HepG2 (cell line): Measurements from ENCODE around the gene TBC1D1. TPM values are rescaled to one million over a fixed set of nuclear protein-coding genes. Genes with fewer than 3 reads are reported as not detected.
A peak's percentile ranks its signal among the peaks of the same experiment; 100 is the strongest.

Experiments
- CC2D1A ChIP-seq: sonication (generic); formaldehyde crosslinking; IDR thresholded peaks from 2 replicates; pipeline ENCODE4 v1.8.1; 2023; ENCODE audit warnings: mild to moderate bottlenecking, missing genetic modification reagents
- GFI1 ChIP-seq: sonication (generic); formaldehyde crosslinking; IDR thresholded peaks from 2 replicates; pipeline ENCODE4 v1.5.0; 2020; ENCODE audit warnings: missing genetic modification reagents, mild to moderate bottlenecking, borderline replicate concordance
- GTF2F1 ChIP-seq: fragments of 150-350 bp; IDR thresholded peaks from 2 replicates; pipeline ENCODE4 v1.6.1; 2014; ENCODE audit warnings: low read length
- HNF4A ChIP-seq: sonication (generic); formaldehyde crosslinking; IDR thresholded peaks from 2 replicates; pipeline ENCODE4 v1.4.0; 2020; ENCODE audit warnings: missing genetic modification reagents
- JUND ChIP-seq: sonication (generic); formaldehyde crosslinking; IDR thresholded peaks from 2 replicates; pipeline ENCODE4 v1.8.0; 2022; ENCODE audit warnings: mild to moderate bottlenecking, missing genetic modification reagents
- MBNL3 ChIP-seq: fragments of 250-450 bp; sonication (Bioruptor Pico); conservative IDR thresholded peaks from 2 replicates; pipeline ENCODE4 v1.8.0; 2022; ENCODE audit warnings: mild to moderate bottlenecking, inconsistent platforms
- PCBP1 ChIP-seq: fragments of 200-400 bp; formaldehyde crosslinking; IDR thresholded peaks from 2 replicates; pipeline ENCODE4 v1.6.1; 2017; ENCODE audit warnings: mild to moderate bottlenecking, low read depth, low read length, borderline replicate concordance
- RFX5 ChIP-seq: IDR thresholded peaks from 2 replicates; pipeline ENCODE4 v1.6.1; 2011; ENCODE audit warnings: low read depth, low read length, improper control_type of control experiment
- SOX13 ChIP-seq, 3 experiments: fragments of 450-650 bp in 1 of 3; sonication (generic) in 1 of 3; formaldehyde crosslinking in 1 of 3; IDR thresholded peaks in 2 of 3; conservative IDR thresholded peaks in 1 of 3; 2 replicates each; pipeline versions ENCODE4 v1.5.0 to v1.6.1; 2016 to 2020; ENCODE audit warnings: antibody characterized with exemption in 1 of 3, mild to moderate bottlenecking in 1 of 3, missing compliant biosample characterization in 1 of 3, missing genetic modification reagents in 1 of 3, moderate library complexity in 1 of 3
- THAP9 ChIP-seq: sonication (generic); formaldehyde crosslinking; IDR thresholded peaks from 2 replicates; pipeline ENCODE4; 2020; ENCODE audit warnings: missing genetic modification reagents, mild to moderate bottlenecking, borderline replicate concordance
- ZBTB10 ChIP-seq: sonication (generic); formaldehyde crosslinking; IDR thresholded peaks from 2 replicates; pipeline ENCODE4 v1.4.0; 2020; ENCODE audit warnings: missing genetic modification reagents, borderline replicate concordance
- polyA plus RNA-seq, 8 experiments: library from polyadenylated mRNA; depleted of rRNA in 3 of 8; stranded (reverse) in 7 of 8; unstranded in 1 of 8; fragments of >200 nt; fragmentation: Illumina TruSeq in 4 of 8; extraction: Trizol in 4 of 8; gene quantifications; 2 replicates each; pipeline versions ENCODE4 v1.2.1 to v1.2.3, GENCODE V29; 2011 to 2016; ENCODE audit warnings: low read depth in 4 of 8, missing spikeins in 1 of 8, mixed read lengths in 1 of 8; ENCODE audit not compliant: insufficient read depth in 1 of 8
- total RNA-seq, 5 experiments: library from RNA; depleted of rRNA; stranded (reverse); fragments of >200 nt; fragmentation: Illumina TruSeq; extraction: Trizol; gene quantifications; 2 replicates each; pipeline ENCODE4 v1.2.3, GENCODE V29; 2016; ENCODE audit warnings: low read depth in 1 of 5
- TF ChIP-seq, protein P1 (sequence below): sonication (generic); formaldehyde crosslinking; IDR thresholded peaks from 2 replicates; pipeline ENCODE4 v1.4.0; 2020; ENCODE audit warnings: missing genetic modification reagents, borderline replicate concordance
- TF ChIP-seq, protein P2 (sequence below): sonication (generic); formaldehyde crosslinking; IDR thresholded peaks from 2 replicates; pipeline ENCODE4 v1.8.0; 2022; ENCODE audit warnings: mild to moderate bottlenecking, missing genetic modification reagents, moderate library complexity
- TF ChIP-seq, protein P3 (sequence below): sonication (generic); formaldehyde crosslinking; IDR thresholded peaks from 2 replicates; pipeline ENCODE4 v1.5.1; 2020; ENCODE audit warnings: mild to moderate bottlenecking, missing genetic modification reagents, borderline replicate concordance

Gene TBC1D1
- total and polyA plus RNA-seq, 2 of the 13 experiments (the other 11 are each of a cell fraction or from before 2014, with no cell fraction given), result 37.3 to 62.8 TPM

- no peak; the same call in 1 of the 2 replicates for TF ChIP-seq ZBTB10 (CRISPR knock-in tag)
- TF ChIP-seq HNF4A, result peak; percentile 98
- no peak for TF ChIP-seq RFX5
- peak; percentile 94 for TF ChIP-seq SOX13 (IDR thresholded peaks at IDR 0.05)
- peak in 1 of 2 experiments; percentile 96; a peak in 2 of 4 replicates for TF ChIP-seq SOX13 (CRISPR knock-in tag; conservative IDR thresholded peaks at IDR 0.05 in 1 of 2, IDR thresholded peaks at IDR 0.05 in 1 of 2)
- TF ChIP-seq, protein P1, sequence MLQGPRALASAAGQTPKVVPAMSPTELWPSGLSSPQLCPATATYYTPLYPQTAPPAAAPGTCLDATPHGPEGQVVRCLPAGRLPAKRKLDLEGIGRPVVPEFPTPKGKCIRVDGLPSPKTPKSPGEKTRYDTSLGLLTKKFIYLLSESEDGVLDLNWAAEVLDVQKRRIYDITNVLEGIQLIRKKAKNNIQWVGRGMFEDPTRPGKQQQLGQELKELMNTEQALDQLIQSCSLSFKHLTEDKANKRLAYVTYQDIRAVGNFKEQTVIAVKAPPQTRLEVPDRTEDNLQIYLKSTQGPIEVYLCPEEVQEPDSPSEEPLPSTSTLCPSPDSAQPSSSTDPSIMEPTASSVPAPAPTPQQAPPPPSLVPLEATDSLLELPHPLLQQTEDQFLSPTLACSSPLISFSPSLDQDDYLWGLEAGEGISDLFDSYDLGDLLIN (CRISPR knock-in tag), result no peak
- TF ChIP-seq, protein P2, sequence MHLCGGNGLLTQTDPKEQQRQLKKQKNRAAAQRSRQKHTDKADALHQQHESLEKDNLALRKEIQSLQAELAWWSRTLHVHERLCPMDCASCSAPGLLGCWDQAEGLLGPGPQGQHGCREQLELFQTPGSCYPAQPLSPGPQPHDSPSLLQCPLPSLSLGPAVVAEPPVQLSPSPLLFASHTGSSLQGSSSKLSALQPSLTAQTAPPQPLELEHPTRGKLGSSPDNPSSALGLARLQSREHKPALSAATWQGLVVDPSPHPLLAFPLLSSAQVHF (CRISPR knock-in tag), result no peak
- no peak for TF ChIP-seq GTF2F1
- no peak for TF ChIP-seq PCBP1
- TF ChIP-seq MBNL3 (CRISPR knock-in tag), result no peak
- TF ChIP-seq, protein P3, sequence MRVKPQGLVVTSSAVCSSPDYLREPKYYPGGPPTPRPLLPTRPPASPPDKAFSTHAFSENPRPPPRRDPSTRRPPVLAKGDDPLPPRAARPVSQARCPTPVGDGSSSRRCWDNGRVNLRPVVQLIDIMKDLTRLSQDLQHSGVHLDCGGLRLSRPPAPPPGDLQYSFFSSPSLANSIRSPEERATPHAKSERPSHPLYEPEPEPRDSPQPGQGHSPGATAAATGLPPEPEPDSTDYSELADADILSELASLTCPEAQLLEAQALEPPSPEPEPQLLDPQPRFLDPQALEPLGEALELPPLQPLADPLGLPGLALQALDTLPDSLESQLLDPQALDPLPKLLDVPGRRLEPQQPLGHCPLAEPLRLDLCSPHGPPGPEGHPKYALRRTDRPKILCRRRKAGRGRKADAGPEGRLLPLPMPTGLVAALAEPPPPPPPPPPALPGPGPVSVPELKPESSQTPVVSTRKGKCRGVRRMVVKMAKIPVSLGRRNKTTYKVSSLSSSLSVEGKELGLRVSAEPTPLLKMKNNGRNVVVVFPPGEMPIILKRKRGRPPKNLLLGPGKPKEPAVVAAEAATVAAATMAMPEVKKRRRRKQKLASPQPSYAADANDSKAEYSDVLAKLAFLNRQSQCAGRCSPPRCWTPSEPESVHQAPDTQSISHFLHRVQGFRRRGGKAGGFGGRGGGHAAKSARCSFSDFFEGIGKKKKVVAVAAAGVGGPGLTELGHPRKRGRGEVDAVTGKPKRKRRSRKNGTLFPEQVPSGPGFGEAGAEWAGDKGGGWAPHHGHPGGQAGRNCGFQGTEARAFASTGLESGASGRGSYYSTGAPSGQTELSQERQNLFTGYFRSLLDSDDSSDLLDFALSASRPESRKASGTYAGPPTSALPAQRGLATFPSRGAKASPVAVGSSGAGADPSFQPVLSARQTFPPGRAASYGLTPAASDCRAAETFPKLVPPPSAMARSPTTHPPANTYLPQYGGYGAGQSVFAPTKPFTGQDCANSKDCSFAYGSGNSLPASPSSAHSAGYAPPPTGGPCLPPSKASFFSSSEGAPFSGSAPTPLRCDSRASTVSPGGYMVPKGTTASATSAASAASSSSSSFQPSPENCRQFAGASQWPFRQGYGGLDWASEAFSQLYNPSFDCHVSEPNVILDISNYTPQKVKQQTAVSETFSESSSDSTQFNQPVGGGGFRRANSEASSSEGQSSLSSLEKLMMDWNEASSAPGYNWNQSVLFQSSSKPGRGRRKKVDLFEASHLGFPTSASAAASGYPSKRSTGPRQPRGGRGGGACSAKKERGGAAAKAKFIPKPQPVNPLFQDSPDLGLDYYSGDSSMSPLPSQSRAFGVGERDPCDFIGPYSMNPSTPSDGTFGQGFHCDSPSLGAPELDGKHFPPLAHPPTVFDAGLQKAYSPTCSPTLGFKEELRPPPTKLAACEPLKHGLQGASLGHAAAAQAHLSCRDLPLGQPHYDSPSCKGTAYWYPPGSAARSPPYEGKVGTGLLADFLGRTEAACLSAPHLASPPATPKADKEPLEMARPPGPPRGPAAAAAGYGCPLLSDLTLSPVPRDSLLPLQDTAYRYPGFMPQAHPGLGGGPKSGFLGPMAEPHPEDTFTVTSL (CRISPR knock-in tag), result peak; percentile 99
- TF ChIP-seq GFI1 (CRISPR knock-in tag), result peak; percentile 93
- TF ChIP-seq JUND (CRISPR knock-in tag), result peak; percentile 61; the same call in 1 of the 2 replicates
- TF ChIP-seq THAP9 (CRISPR knock-in tag), result no peak
- TF ChIP-seq CC2D1A (CRISPR knock-in tag), result no peak
These were observed 242.2 kb downstream of the TBC1D1 start (continued) for GRCh38 chr4:38132843-38133662.
